Esophagus muscularis mucosa (tissue), 4 donors: ENCODE results near the gene SUPT6H. TPM values are rescaled to one million over a fixed set of nuclear protein-coding genes. Genes with fewer than 3 reads are reported as not detected.

Experiments used
- DNase-seq: peaks from one replicate; pipeline ENCODE4 v3.0.0-alpha.2; 2017; ENCODE audit errors: extremely low spot score
- H3K27ac ChIP-seq, 4 donors: fragments of 200-600 bp; sonication (generic); replicated peaks in 1 of 4; 1 replicate in 3 of 4; 2 replicates in 1 of 4; pipeline ENCODE4 v1.5.1; 2016 to 2019; ENCODE audit warnings: mild to moderate bottlenecking in 1 of 4
- H3K27me3 ChIP-seq, 4 donors: fragments of 200-600 bp; sonication (generic); one replicate each; pipeline versions ENCODE4 v1.5.1 to v1.6.0; 2016 to 2019
- H3K36me3 ChIP-seq, 4 donors: fragments of 200-600 bp; sonication (generic); one replicate each; pipeline ENCODE4 v1.5.1; 2016 to 2019
- H3K4me1 ChIP-seq, 4 donors: fragments of 200-600 bp; sonication (generic); one replicate each; pipeline ENCODE4 v1.5.1; 2016 to 2019
- H3K4me3 ChIP-seq, 4 donors: fragments of 200-600 bp; sonication (generic); 1 replicate in 2 of 4; 2 replicates in 2 of 4; pipeline ENCODE4 v1.5.1; 2016 to 2019; ENCODE audit warnings: mild to moderate bottlenecking in 4 of 4, moderate library complexity in 1 of 4
- H3K9me3 ChIP-seq, 4 donors: fragments of 200-600 bp; sonication (generic); 1 replicate in 3 of 4; 2 replicates in 1 of 4; pipeline ENCODE4 v1.5.1; 2016 to 2019
- EP300 ChIP-seq: sonication (generic); formaldehyde crosslinking; IDR thresholded peaks from one replicate; pipeline ENCODE4 v1.6.1; 2017; ENCODE audit warnings: antibody characterized with exemption
- POLR2A ChIP-seq: fragments of 450-650 bp; IDR thresholded peaks from one replicate; pipeline ENCODE4 v1.6.1; 2017; ENCODE audit warnings: antibody characterized with exemption, moderate library complexity, mild to moderate bottlenecking, low read depth
- POLR2AphosphoS5 ChIP-seq, 2 donors: sonication (generic); formaldehyde crosslinking; IDR thresholded peaks; one replicate each; pipeline ENCODE4 v1.6.1; 2017; ENCODE audit warnings: antibody characterized with exemption in 2 of 2
- WGBS: methylation state at CpG from one replicate; pipeline ENCODE4 v1.1.5; 2018; 5-methylcytosine and 5-hydroxymethylcytosine counted together
- intact Hi-C: fragments of 100-400 bp; cut with DNase I; formaldehyde crosslinking; loops from one replicate; pipeline ENCODE4 v1.15.1; 2023
- total RNA-seq, 4 donors: library from RNA; depleted of rRNA; stranded (reverse); fragments of >200 nt; gene quantifications; one replicate each; pipeline versions ENCODE4 v1.1.0 to v1.2.1, GENCODE V29; 2016
- TF ChIP-seq, protein P1 (sequence below), 3 experiments: fragments of 200-600 bp in 2 of 3; fragments of 450-650 bp in 1 of 3; sonication (generic) in 2 of 3; IDR thresholded peaks; one replicate each; pipeline ENCODE4 v1.5.1; 2017 to 2019; ENCODE audit warnings: antibody characterized with exemption in 3 of 3, mild to moderate bottlenecking in 2 of 3, moderate library complexity in 1 of 3

Gene SUPT6H
- total RNA-seq, 4 donors from 2014 or later = 57.3 to 84.4 (median 71.1) TPM

GRCh38 chr17:28741358-28742349 lies 79.6 kb downstream of the SUPT6H start:
- 86% methylated on average over 17 of the region's 19 CpGs for WGBS
- Histone ChIP-seq H3K27ac (no peak overlapping the region), H3K27me3 (no peaks in the 10 kb centered on the region), H3K4me3 (no peak overlapping the region), H3K36me3 (no peaks in the 10 kb centered on the region), H3K9me3 (no peaks in the 10 kb centered on the region), H3K4me1 (peaks cover 33 to 41% (median 38%) of the 10 kb centered on the region in 4 donors)
- DNase-seq = no peak
- intact Hi-C loops = loop anchor here (2.0 kb wide), 1 partner anchor 13 kb away; the partner anchor contains the start of gene NEK8
- TF ChIP-seq, protein P1, sequence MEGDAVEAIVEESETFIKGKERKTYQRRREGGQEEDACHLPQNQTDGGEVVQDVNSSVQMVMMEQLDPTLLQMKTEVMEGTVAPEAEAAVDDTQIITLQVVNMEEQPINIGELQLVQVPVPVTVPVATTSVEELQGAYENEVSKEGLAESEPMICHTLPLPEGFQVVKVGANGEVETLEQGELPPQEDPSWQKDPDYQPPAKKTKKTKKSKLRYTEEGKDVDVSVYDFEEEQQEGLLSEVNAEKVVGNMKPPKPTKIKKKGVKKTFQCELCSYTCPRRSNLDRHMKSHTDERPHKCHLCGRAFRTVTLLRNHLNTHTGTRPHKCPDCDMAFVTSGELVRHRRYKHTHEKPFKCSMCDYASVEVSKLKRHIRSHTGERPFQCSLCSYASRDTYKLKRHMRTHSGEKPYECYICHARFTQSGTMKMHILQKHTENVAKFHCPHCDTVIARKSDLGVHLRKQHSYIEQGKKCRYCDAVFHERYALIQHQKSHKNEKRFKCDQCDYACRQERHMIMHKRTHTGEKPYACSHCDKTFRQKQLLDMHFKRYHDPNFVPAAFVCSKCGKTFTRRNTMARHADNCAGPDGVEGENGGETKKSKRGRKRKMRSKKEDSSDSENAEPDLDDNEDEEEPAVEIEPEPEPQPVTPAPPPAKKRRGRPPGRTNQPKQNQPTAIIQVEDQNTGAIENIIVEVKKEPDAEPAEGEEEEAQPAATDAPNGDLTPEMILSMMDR (IDR thresholded peaks at IDR 0.05) = no peak
- no peak for TF ChIP-seq POLR2A
- TF ChIP-seq EP300 = no peak
- TF ChIP-seq POLR2AphosphoS5 (IDR thresholded peaks at IDR 0.05) = no peak

GRCh38 chr17:28743243-28744103 lies 81.5 kb downstream of the SUPT6H start, which contains the start of gene TRAF4:
Gene TRAF4 (plus strand): TSS chr17:28744011. CDS start chr17:28744113, 102 bp downstream.
- peak within 1 kb of the TSS; percentile 61 to 95 (median 76) for H3K4me3 ChIP-seq
- H3K36me3 ChIP-seq = peaks cover 0 to 14% (median 14%) of the 10 kb centered on the region in 4 donors
- peaks cover 37 to 49% (median 47%) of the 10 kb centered on the region in 4 donors for H3K4me1 ChIP-seq
- H3K9me3 ChIP-seq = no peaks in the 10 kb centered on the region
- WGBS = 2% methylated on average over 37 of the region's 70 CpGs
- no peak for DNase-seq
- no peaks in the 10 kb centered on the region for H3K27me3 ChIP-seq
- intact Hi-C loops = loop anchor here (2.0 kb wide), 1 partner anchor 15 kb away; the partner anchor contains the start of gene NEK8
- TF ChIP-seq, protein P1 (IDR thresholded peaks at IDR 0.05) = peak in 2 of 3 experiments; percentile 35 to 57
- no peak for TF ChIP-seq EP300
- TF ChIP-seq POLR2AphosphoS5 (IDR thresholded peaks at IDR 0.05) = peak; percentile 54 to 85
- TF ChIP-seq POLR2A = no peak
- peak within 1 kb of the TSS; percentile 80 to 95 (median 90) for H3K27ac ChIP-seq

DNA sequence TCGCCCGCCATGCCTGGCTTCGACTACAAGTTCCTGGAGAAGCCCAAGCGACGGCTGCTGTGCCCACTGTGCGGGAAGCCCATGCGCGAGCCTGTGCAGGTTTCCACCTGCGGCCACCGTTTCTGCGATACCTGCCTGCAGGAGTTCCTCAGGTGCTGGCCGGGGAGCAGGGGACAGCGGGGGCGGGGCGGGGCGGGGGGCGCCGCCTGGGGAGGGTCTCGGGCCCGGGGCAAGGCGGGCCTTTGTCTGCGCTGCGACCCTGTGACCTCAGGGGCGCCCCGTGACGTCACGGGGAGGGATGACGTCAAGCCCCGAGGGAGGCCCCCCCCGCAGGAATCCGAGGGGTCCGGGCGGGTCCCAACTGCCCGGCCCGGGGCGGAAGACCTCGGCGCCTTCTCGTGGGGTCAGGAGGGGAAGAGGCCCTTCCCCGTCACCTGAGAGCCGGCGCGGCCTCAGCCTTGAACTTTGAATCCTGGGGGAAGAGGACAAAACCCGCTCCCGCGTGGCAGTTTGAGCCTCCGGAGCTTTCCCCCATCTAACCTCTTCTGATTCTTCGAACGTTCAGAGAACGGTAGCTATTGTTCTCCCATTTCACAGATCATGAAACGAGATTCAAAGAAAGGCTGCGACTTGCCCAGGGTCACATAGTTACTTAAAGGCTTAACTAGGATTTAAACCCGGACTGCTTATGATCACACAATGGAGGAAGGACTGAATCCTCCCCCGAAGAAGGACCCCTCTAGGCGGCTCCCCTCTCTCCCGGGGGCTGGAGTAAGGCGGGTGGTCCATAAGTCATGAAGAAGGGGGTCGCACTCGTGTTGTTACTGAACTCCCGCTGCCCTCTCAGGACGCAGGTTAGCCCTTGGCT lies 82.3 kb downstream of the SUPT6H start:
- H3K27me3 ChIP-seq = no peaks in the 10 kb centered on the region
- peak overlapping the region; percentile 80 to 95 (median 90) for H3K27ac ChIP-seq
- peaks cover 0 to 23% (median 20%) of the 10 kb centered on the region in 4 donors for H3K36me3 ChIP-seq
- 4% methylated on average over 40 of the region's 61 CpGs for WGBS
- H3K4me3 ChIP-seq = peak overlapping the region; percentile 61 to 95 (median 76)
- no peaks in the 10 kb centered on the region for H3K9me3 ChIP-seq
- TF ChIP-seq, protein P1 (IDR thresholded peaks at IDR 0.05) = no peak
- TF ChIP-seq POLR2AphosphoS5 (IDR thresholded peaks at IDR 0.05) = no peak
- TF ChIP-seq EP300 = no peak
- TF ChIP-seq POLR2A = peak; percentile 59
- DNase-seq = no peak
- intact Hi-C loops = no loop called here
- H3K4me1 ChIP-seq = peaks cover 38 to 56% (median 53%) of the 10 kb centered on the region in 4 donors
